Measurements from ENCODE around the gene SERPINA12.

- TF ChIP-seq RAD21 (IDR thresholded peaks at IDR 0.05; ENCODE audit: insufficient read depth, low read depth, low read length) (no peak), MTA3 (IDR thresholded peaks at IDR 0.05; ENCODE audit: borderline replicate concordance, low read length) (no peak), REST (IDR thresholded peaks at IDR 0.05; ENCODE audit: low read depth, low read length) (no peak), NFYB (IDR thresholded peaks at IDR 0.05; ENCODE audit: insufficient read depth, low read depth, low read length) (no peak), KDM1A (IDR thresholded peaks at IDR 0.05; ENCODE audit: borderline replicate concordance) (no peak), CEBPB (IDR thresholded peaks at IDR 0.05; ENCODE audit: borderline replicate concordance in 1 of 2, low read depth in 2 of 2, low read length in 2 of 2) (no peak), NRF1 (conservative IDR thresholded peaks at IDR 0.05; ENCODE audit: low read depth, low read length) (no peak)
Observed at GRCh38 chr14:94446126-94446525, 63.1 kb downstream of the SERPINA12 start.

Measured in GM12878 (cell line).